ENCODE data around the gene ARHGEF6. TPM values are rescaled to one million over a fixed set of nuclear protein-coding genes. Genes with fewer than 3 reads are reported as not detected.

ARHGEF6 gene
- total and polyA plus RNA-seq, 4 experiments from 2014 or later = 77.7 to 86.1 (median 82.4) TPM

GRCh38 chrX:136656361-136656964 lies 124.3 kb downstream of the ARHGEF6 start:
- POLR2A ChIA-PET (ENCODE audit: partially characterized antibody) = interaction anchor here (0.6 to 7.0 kb wide), 10 partner anchors 9 to 591 kb away, joined by 3 to 163 read pairs (median 36); no protein-coding TSS in a partner anchor
- CTCF ChIA-PET (ENCODE audit: partially characterized antibody) = interaction anchor here (1.4 to 1.7 kb wide), 2 partner anchors 19 to 49 kb away, joined by 4 to 5 read pairs; no protein-coding TSS in a partner anchor
- peaks cover 64% of the 10 kb centered on the region for H3K36me3 ChIP-seq (ENCODE audit: insufficient read depth, low read length)
- intact Hi-C loops (cut with micrococcal nuclease) = loop anchor here (1.0 kb wide), 1 partner anchor 21 kb away; no protein-coding TSS in a partner anchor
- H3K4me3 Mint-ChIP-seq = peak overlapping the region; percentile 89 to 99 (median 97)
- H3K4me3 ChIP-seq (ENCODE audit: low read length in 2 of 2) = peak overlapping the region in 1 of 2 donors; percentile 84
- H3K27ac ChIP-seq (ENCODE audit: low read depth, low read length) = peak overlapping the region; percentile 60
- H3K9me3 Mint-ChIP-seq = no peaks in the 10 kb centered on the region
- no peaks in the 10 kb centered on the region for H3K9me3 ChIP-seq (ENCODE audit: control insufficient read depth in 1 of 2, low read length in 2 of 2)
- peaks cover 89% of the 10 kb centered on the region for H3K4me1 ChIP-seq (ENCODE audit: insufficient read depth, low read length)
- H3K4me1 Mint-ChIP-seq = peaks cover 49 to 100% (median 63%) of the 10 kb centered on the region in 4 donors
- H3K27me3 ChIP-seq (ENCODE audit: insufficient read depth, low read length) = no peaks in the 10 kb centered on the region
- no peaks in the 10 kb centered on the region for H3K27me3 Mint-ChIP-seq
- peaks cover 79 to 98% of the 10 kb centered on the region in 2 donors for H3K36me3 Mint-ChIP-seq
- peak in 1 of 5 donors; percentile 34 for DNase-seq
- peak overlapping the region; percentile 77 to 94 (median 91) for H3K27ac Mint-ChIP-seq

DNA sequence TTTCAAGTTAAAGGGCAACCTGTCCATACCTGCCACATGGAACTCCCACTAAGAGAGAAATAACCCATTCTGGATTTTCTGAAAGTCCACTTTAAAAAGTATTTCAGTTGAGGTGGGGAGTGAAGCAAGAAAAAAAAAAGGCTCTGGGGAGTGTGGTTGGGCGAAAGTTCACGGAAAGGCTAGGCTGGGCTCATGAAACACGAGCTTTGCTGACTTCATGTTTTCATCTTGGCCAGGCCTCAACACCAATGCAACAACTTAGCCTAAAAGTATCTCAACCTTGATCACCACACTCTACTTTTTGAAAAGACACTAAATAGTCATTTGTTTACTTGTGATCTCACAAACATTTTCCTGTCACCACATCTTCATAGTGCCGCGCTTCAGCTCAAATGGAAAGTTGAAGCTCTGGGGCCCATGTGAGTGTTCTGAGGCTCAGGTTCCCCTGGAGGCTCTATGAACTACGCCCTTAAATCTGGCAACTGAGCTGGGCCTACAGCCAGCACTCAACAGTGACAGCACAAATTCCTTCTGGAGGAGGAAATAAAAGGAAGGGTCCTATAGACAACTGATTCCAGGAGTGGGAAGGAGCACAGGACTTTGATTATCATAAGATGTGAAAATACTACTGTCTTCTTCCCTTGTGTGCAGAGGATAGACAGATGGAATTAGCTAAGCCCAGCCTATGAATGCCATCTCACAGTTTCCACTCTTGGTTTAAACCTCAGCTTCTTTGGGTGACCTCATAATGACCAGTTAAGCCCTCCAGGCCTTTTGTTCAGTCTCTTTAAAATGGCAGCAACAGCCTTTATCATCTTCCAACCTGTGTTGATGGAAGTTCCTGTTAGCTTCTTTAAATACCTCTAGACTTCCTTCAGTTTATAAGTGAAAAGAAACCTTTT lies 127.7 kb downstream of the ARHGEF6 start:
- ChIA-PET CTCF (ENCODE audit: partially characterized antibody) (interaction anchor here (0.6 to 4.5 kb wide), 8 partner anchors 22 to 191 kb away, joined by 3 to 25 read pairs (median 4); no protein-coding TSS in a partner anchor), POLR2A (ENCODE audit: partially characterized antibody) (interaction anchor here (0.8 to 7.5 kb wide), 20 partner anchors 7 to 227 kb away, joined by 3 to 148 read pairs (median 21); partner anchors contain the start of gene RBMX)
- Histone ChIP-seq H3K27me3 (ENCODE audit: insufficient read depth, low read length) (no peaks in the 10 kb centered on the region), H3K27ac (ENCODE audit: low read depth, low read length) (peak overlapping the region; percentile 82), H3K4me1 (ENCODE audit: insufficient read depth, low read length) (peaks cover 55% of the 10 kb centered on the region), H3K4me3 (ENCODE audit: low read length in 2 of 2) (peak overlapping the region; percentile 84), H3K9me3 (ENCODE audit: control insufficient read depth in 1 of 2, low read length in 2 of 2) (no peaks in the 10 kb centered on the region), H3K36me3 (ENCODE audit: insufficient read depth, low read length) (peaks cover 62% of the 10 kb centered on the region)
- Mint-ChIP-seq H3K36me3 (peaks cover 88 to 98% of the 10 kb centered on the region in 2 donors), H3K27me3 (no peaks in the 10 kb centered on the region), H3K27ac (peak overlapping the region; percentile 66 to 95 (median 90)), H3K9me3 (no peaks in the 10 kb centered on the region), H3K4me3 (peak overlapping the region; percentile 89 to 99 (median 97)), H3K4me1 (peaks cover 27 to 70% (median 38%) of the 10 kb centered on the region in 4 donors)
- intact Hi-C loops (cut with micrococcal nuclease) = loop anchor here (2.0 kb wide), 2 partner anchors 18 to 44 kb away; no protein-coding TSS in a partner anchor
- peak in 1 of 5 donors; percentile 62 for DNase-seq

DNA sequence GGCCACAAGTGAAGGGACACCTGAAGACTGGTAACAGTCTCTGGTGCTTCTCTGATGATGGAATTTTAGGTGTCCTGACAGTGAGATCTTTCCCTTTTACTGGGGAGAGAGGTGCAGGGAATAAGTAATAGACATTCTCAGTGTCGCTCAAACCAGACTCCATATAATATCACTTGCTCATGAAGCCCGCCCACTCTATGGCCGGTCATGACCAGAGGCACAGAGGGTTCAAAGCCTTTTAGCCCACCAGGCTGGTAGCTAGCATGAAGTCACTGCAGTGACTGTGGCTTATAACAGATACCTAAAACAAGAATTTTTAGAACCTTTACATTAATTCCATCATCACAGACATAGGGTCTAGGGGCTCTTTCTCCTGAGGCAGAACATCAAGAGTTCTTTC lies 129.9 kb downstream of the ARHGEF6 start:
- H3K4me1 ChIP-seq (ENCODE audit: insufficient read depth, low read length) = peaks cover 52% of the 10 kb centered on the region
- no peaks in the 10 kb centered on the region for H3K27me3 ChIP-seq (ENCODE audit: insufficient read depth, low read length)
- H3K4me3 ChIP-seq (ENCODE audit: low read length in 2 of 2) = peak overlapping the region; percentile 84
- H3K36me3 ChIP-seq (ENCODE audit: insufficient read depth, low read length) = peaks cover 50% of the 10 kb centered on the region
- POLR2A ChIA-PET (ENCODE audit: partially characterized antibody) = interaction anchor here (0.6 to 7.5 kb wide), 19 partner anchors 9 to 229 kb away, joined by 3 to 148 read pairs (median 28); partner anchors contain the start of gene RBMX
- H3K9me3 ChIP-seq (ENCODE audit: control insufficient read depth in 1 of 2, low read length in 2 of 2) = no peaks in the 10 kb centered on the region
- Mint-ChIP-seq H3K36me3 (peaks cover 68 to 76% of the 10 kb centered on the region in 2 donors), H3K4me1 (peaks cover 28 to 69% (median 36%) of the 10 kb centered on the region in 4 donors), H3K9me3 (no peaks in the 10 kb centered on the region), H3K27ac (peak overlapping the region; percentile 48 to 95 (median 73)), H3K27me3 (no peaks in the 10 kb centered on the region), H3K4me3 (peak overlapping the region; percentile 89 to 99 (median 97))
- CTCF ChIA-PET (ENCODE audit: partially characterized antibody) = interaction anchor here (0.9 to 4.5 kb wide), 5 partner anchors 8 to 43 kb away, joined by 3 to 30 read pairs (median 8); no protein-coding TSS in a partner anchor
- DNase-seq = no peak
- intact Hi-C loops (cut with micrococcal nuclease) = loop anchor here (1.0 kb wide), 1 partner anchor 8 kb away; no protein-coding TSS in a partner anchor
- peak overlapping the region; percentile 82 for H3K27ac ChIP-seq (ENCODE audit: low read depth, low read length)

GRCh38 chrX:136647677-136648360 lies 132.9 kb downstream of the ARHGEF6 start, which contains the start of gene CD40LG:
CD40LG (plus strand) TSS chrX:136648158; CDS start chrX:136648249, 91 bp downstream.
- peaks cover 25 to 60% (median 34%) of the 10 kb centered on the region in 4 donors for H3K4me1 Mint-ChIP-seq
- peaks cover 44% of the 10 kb centered on the region for H3K4me1 ChIP-seq (ENCODE audit: insufficient read depth, low read length)
- peaks cover 40 to 48% of the 10 kb centered on the region in 2 donors for H3K36me3 Mint-ChIP-seq
- peak within 1 kb of the TSS; percentile 82 for H3K27ac ChIP-seq (ENCODE audit: low read depth, low read length)
- no peaks in the 10 kb centered on the region for H3K9me3 ChIP-seq (ENCODE audit: control insufficient read depth in 1 of 2, low read length in 2 of 2)
- CTCF ChIA-PET (ENCODE audit: partially characterized antibody) = interaction anchor here (0.7 to 1.1 kb wide), 3 partner anchors 27 to 39 kb away, joined by 3 to 4 read pairs (median 3); no protein-coding TSS in a partner anchor
- DNase-seq = peak in 1 of 5 donors; percentile 68
- intact Hi-C loops (cut with micrococcal nuclease) = loop anchor here (2.0 kb wide), 4 partner anchors 13 to 47 kb away; no protein-coding TSS in a partner anchor
- peak within 1 kb of the TSS; percentile 89 to 99 (median 97) for H3K4me3 Mint-ChIP-seq
- H3K27me3 ChIP-seq (ENCODE audit: insufficient read depth, low read length) = no peaks in the 10 kb centered on the region
- H3K27ac Mint-ChIP-seq = peak within 1 kb of the TSS; percentile 91 to 97 (median 94)
- H3K4me3 ChIP-seq (ENCODE audit: low read length in 2 of 2) = peak within 1 kb of the TSS; percentile 84
- H3K36me3 ChIP-seq (ENCODE audit: insufficient read depth, low read length) = peaks cover 22% of the 10 kb centered on the region
- no peaks in the 10 kb centered on the region for H3K27me3 Mint-ChIP-seq
- H3K9me3 Mint-ChIP-seq = no peaks in the 10 kb centered on the region
- POLR2A ChIA-PET (ENCODE audit: partially characterized antibody) = interaction anchor here (0.7 to 7.5 kb wide), 18 partner anchors 11 to 59 kb away, joined by 3 to 148 read pairs (median 19); no protein-coding TSS in a partner anchor

GRCh38 chrX:136646602-136647239 lies 134.0 kb downstream of the ARHGEF6 start:
- no peaks in the 10 kb centered on the region for H3K9me3 ChIP-seq (ENCODE audit: control insufficient read depth in 1 of 2, low read length in 2 of 2)
- Mint-ChIP-seq H3K27me3 (no peaks in the 10 kb centered on the region), H3K9me3 (no peaks in the 10 kb centered on the region), H3K4me3 (peak overlapping the region; percentile 89 to 99 (median 97)), H3K36me3 (peaks cover 31 to 37% of the 10 kb centered on the region in 2 donors), H3K27ac (peak overlapping the region; percentile 66 to 97 (median 91)), H3K4me1 (peaks cover 34 to 60% (median 43%) of the 10 kb centered on the region in 4 donors)
- POLR2A ChIA-PET (ENCODE audit: partially characterized antibody) = interaction anchor here (0.8 to 4.8 kb wide), 17 partner anchors 8 to 49 kb away, joined by 3 to 40 read pairs (median 5); no protein-coding TSS in a partner anchor
- peak overlapping the region; percentile 82 for H3K27ac ChIP-seq (ENCODE audit: low read depth, low read length)
- CTCF ChIA-PET (ENCODE audit: partially characterized antibody) = interaction anchor here (0.7 to 3.8 kb wide), 4 partner anchors 11 to 38 kb away, joined by 3 to 11 read pairs (median 3); no protein-coding TSS in a partner anchor
- H3K4me3 ChIP-seq (ENCODE audit: low read length in 2 of 2) = peak overlapping the region in 1 of 2 donors; percentile 3
- H3K36me3 ChIP-seq (ENCODE audit: insufficient read depth, low read length) = peaks cover 15% of the 10 kb centered on the region
- intact Hi-C loops (cut with micrococcal nuclease) = loop anchor here (1.0 to 2.0 kb wide), 5 partner anchors 11 to 48 kb away; no protein-coding TSS in a partner anchor
- H3K27me3 ChIP-seq (ENCODE audit: insufficient read depth, low read length) = no peaks in the 10 kb centered on the region
- DNase-seq = peak; percentile 60 to 79 (median 64)
- H3K4me1 ChIP-seq (ENCODE audit: insufficient read depth, low read length) = peaks cover 52% of the 10 kb centered on the region
